HepG2 (cell line): ENCODE measurements around the gene PSG5. TPM values are rescaled to one million over a fixed set of nuclear protein-coding genes. Genes with fewer than 3 reads are reported as not detected.
"Not testable (repeated sequence)": the region's sequence is repeated elsewhere in the genome, so short reads cannot be mapped to it uniquely, and the experiment has no call there.

Experiments
- ATAC-seq: fragments of 200-7000 bp; cut with Tn5 transposase; 3 replicates; pipeline ENCODE4 v1.9.1; 2020; ENCODE audit warnings: mild to moderate bottlenecking, moderate library complexity
- BruUV-seq: library from RNA; stranded (reverse); fragments of 400-500 nt; replicated peaks from 2 replicates; lab custom pipeline; 2021; lab: Mats Ljungman, UMichigan
- CTCF ChIA-PET: fragments of 300-600 bp; formaldehyde crosslinking; extraction: SDS; loops from one replicate; lab custom pipeline; 2021; ENCODE audit warnings: low total read pairs, inconsistent platforms, low intra/inter-chr PET ratio; lab: Yijun Ruan, JAX
- POLR2A ChIA-PET: fragments of 350-600 bp; sonication (Branson Sonifier 250); formaldehyde crosslinking; loops from one replicate; lab custom pipeline; 2020; ENCODE audit warnings: antibody characterized with exemption, inconsistent platforms; lab: Yijun Ruan, JAX
- DNase-seq: peaks from one replicate; pipeline ENCODE4 v3.0.0-alpha.2; 2015; ENCODE audit warnings: low spot score
- FAIRE-seq: peaks from 3 replicates; lab custom pipeline; 2011; peaks lifted over from hg19 to GRCh38; lab: Jason Lieb, UNC
- H2AFZ ChIP-seq: one replicate; pipeline ENCODE4 v1.6.1; 2011; ENCODE audit warnings: low read length, inconsistent platforms
- H3K27ac ChIP-seq: fragments of 300-600 bp; 3 replicates; pipeline ENCODE4 v1.8.0; 2011; ENCODE audit warnings: mixed run types, mild to moderate bottlenecking, mixed read lengths, low read length, inconsistent platforms; ENCODE audit not compliant: insufficient read depth; ENCODE audit errors: extremely low read length
- H3K27me3 ChIP-seq, 2 experiments: fragments of 200-600 bp in 1 of 2; 2 replicates in 1 of 2; 3 replicates in 1 of 2; pipeline versions ENCODE4 v1.6.0 to v1.8.0; 2011; ENCODE audit warnings: low read length in 2 of 2, mild to moderate bottlenecking in 2 of 2, moderate library complexity in 2 of 2, inconsistent platforms in 1 of 2; ENCODE audit not compliant: insufficient read depth in 2 of 2, control insufficient read depth in 1 of 2
- H3K36me3 ChIP-seq, 2 experiments: fragments of 200-600 bp in 1 of 2; replicated peaks in 1 of 2; 2 replicates in 1 of 2; 3 replicates in 1 of 2; pipeline versions ENCODE4 v1.5.1 to v1.8.0; 2011; ENCODE audit warnings: low read length in 2 of 2, inconsistent platforms in 1 of 2; ENCODE audit not compliant: insufficient read depth in 2 of 2, control insufficient read depth in 1 of 2
- H3K4me1 ChIP-seq: 2 replicates; pipeline ENCODE4 v1.5.1; 2012; ENCODE audit warnings: low read length, inconsistent platforms; ENCODE audit not compliant: insufficient read depth
- H3K4me2 ChIP-seq: 2 replicates; pipeline ENCODE4 v1.6.0; 2011; ENCODE audit warnings: low read depth, low read length, inconsistent platforms
- H3K4me3 ChIP-seq, 3 experiments: fragments of 200-600 bp in 1 of 3; sonication (generic), shearing (Covaris generic) in 1 of 3; replicated peaks in 1 of 3; 2 replicates each; pipeline ENCODE4 v1.5.1; 2011 to 2016; ENCODE audit warnings: low read length in 3 of 3, inconsistent platforms in 2 of 3, low read depth in 2 of 3, mild to moderate bottlenecking in 2 of 3, control low read depth in 1 of 3, mixed read lengths in 1 of 3; ENCODE audit not compliant: insufficient read depth in 1 of 3
- H3K79me2 ChIP-seq: one replicate; pipeline ENCODE4 v1.6.1; 2011; ENCODE audit warnings: low read length, inconsistent platforms; ENCODE audit not compliant: insufficient read depth
- H3K9ac ChIP-seq: 2 replicates; pipeline ENCODE4 v1.6.0; 2011; ENCODE audit warnings: mild to moderate bottlenecking, low read depth, low read length, inconsistent platforms; ENCODE audit not compliant: insufficient read depth
- H3K9me3 ChIP-seq: 2 replicates; pipeline ENCODE4 v1.5.1; 2012; ENCODE audit warnings: mild to moderate bottlenecking, low read length
- H4K20me1 ChIP-seq: 2 replicates; pipeline ENCODE4 v1.6.0; 2011; ENCODE audit warnings: inconsistent platforms, mild to moderate bottlenecking, low read length, moderate library complexity; ENCODE audit not compliant: insufficient read depth
- MAFF ChIP-seq: IDR thresholded peaks from 2 replicates; pipeline ENCODE4 v1.6.1; 2011; ENCODE audit warnings: low read depth, low read length, improper control_type of control experiment
- MAFK ChIP-seq, 2 experiments: IDR thresholded peaks in 1 of 2; conservative IDR thresholded peaks in 1 of 2; 2 replicates each; pipeline ENCODE4 v1.6.1; 2011; ENCODE audit warnings: improper control_type of control experiment in 2 of 2, low read length in 2 of 2
- SP4 ChIP-seq: sonication (generic); formaldehyde crosslinking; IDR thresholded peaks from 2 replicates; pipeline ENCODE4 v1.8.1; 2023; ENCODE audit warnings: mild to moderate bottlenecking, missing genetic modification reagents
- ZNF230 ChIP-seq: sonication (generic); formaldehyde crosslinking; IDR thresholded peaks from 2 replicates; pipeline ENCODE4 v1.4.0; 2020; ENCODE audit warnings: mild to moderate bottlenecking, missing genetic modification reagents
- ZNF546 ChIP-seq: sonication (generic); formaldehyde crosslinking; conservative IDR thresholded peaks from 2 replicates; pipeline ENCODE4 v1.8.1; 2023; ENCODE audit warnings: mild to moderate bottlenecking, missing genetic modification reagents
- WGBS: methylation state at CpG from one replicate; pipeline ENCODE4 v1.1.6; 2017; ENCODE audit warnings: low lambda C conversion rate; 5-methylcytosine and 5-hydroxymethylcytosine counted together
- in situ Hi-C: cut with HindIII; loops from 2 replicates; pipeline ENCODE4 v1.10.0; 2017; ENCODE audit warnings: low pct_unique_long_range_greater_than_20kb; ENCODE audit not compliant: extremely low pct_ligation_motif_present
- intact Hi-C: fragments of 100-400 bp; cut with micrococcal nuclease; formaldehyde crosslinking; loops from one replicate; pipeline ENCODE4 v1.10.0; 2022; ENCODE audit not compliant: unreplicated experiment
- polyA plus RNA-seq, 8 experiments: library from polyadenylated mRNA; depleted of rRNA in 3 of 8; stranded (reverse) in 7 of 8; unstranded in 1 of 8; fragments of >200 nt; fragmentation: Illumina TruSeq in 4 of 8; extraction: Trizol in 4 of 8; gene quantifications; 2 replicates each; pipeline versions ENCODE4 v1.2.1 to v1.2.3, GENCODE V29; 2011 to 2016; ENCODE audit warnings: low read depth in 4 of 8, missing spikeins in 1 of 8, mixed read lengths in 1 of 8; ENCODE audit not compliant: insufficient read depth in 1 of 8
- total RNA-seq, 5 experiments: library from RNA; depleted of rRNA; stranded (reverse); fragments of >200 nt; fragmentation: Illumina TruSeq; extraction: Trizol; gene quantifications; 2 replicates each; pipeline ENCODE4 v1.2.3, GENCODE V29; 2016; ENCODE audit warnings: low read depth in 1 of 5
- TF ChIP-seq, protein P1 (sequence below): sonication (generic); formaldehyde crosslinking; IDR thresholded peaks from 2 replicates; pipeline ENCODE4 v1.5.0; 2020; ENCODE audit warnings: mild to moderate bottlenecking, missing genetic modification reagents, borderline replicate concordance
- TF ChIP-seq, protein P2 (sequence below): sonication (generic); formaldehyde crosslinking; IDR thresholded peaks from 2 replicates; pipeline ENCODE4 v1.9.0; 2021; ENCODE audit warnings: missing genetic modification reagents, borderline replicate concordance

Gene PSG5
- total and polyA plus RNA-seq, 2 of the 13 experiments (the other 11 are each of a cell fraction or from before 2014, with no cell fraction given): not detected

DNA sequence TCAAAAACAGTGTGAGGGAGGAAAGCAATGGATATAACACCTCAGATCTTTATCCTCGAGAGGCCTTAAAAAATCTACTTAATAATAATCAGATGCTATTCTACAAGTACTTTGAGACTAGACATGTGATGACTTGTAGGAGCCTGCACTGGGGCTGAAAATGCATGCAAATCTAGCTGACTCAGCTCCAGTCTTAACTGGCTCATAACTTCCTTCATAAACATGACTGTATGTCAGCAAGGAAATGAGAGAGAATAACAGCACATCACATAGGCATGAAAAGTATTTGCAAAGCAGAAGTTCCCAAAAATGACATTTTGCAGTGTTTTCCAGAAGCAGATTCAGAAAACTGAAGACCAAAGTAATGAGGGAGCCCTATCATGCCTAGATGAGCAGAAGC is 38.1 kb downstream of the PSG5 start:
- no peak for FAIRE-seq
- 0% methylated on average over 1 of the region's 1 CpG for WGBS
- in situ Hi-C loops: no loop called here

DNA sequence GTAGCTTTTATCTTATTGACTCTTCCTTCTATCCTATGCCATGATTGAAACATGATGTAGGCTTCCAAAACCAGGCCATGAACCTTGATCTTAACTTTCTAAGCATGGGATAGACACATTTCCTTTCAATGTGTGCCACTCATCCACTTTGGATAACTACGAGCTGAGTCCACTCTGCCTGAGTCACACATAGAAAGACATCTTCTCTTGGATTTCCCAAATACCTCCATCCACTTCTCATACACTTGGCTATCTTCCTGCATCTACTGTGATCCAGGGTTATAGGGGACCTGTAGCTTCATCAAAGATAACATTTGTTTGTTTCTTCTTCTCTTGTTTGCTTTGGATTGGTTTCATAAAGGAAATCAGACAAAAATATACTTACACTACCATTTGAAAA is 44.6 kb downstream of the PSG5 start:
- H3K36me3 ChIP-seq, ATAC-seq, H3K27ac ChIP-seq, BruUV-seq, H3K9me3 ChIP-seq, intact Hi-C loops, DNase-seq, H2AFZ ChIP-seq, H3K27me3 ChIP-seq, H3K4me1 ChIP-seq, H4K20me1 ChIP-seq, POLR2A ChIA-PET, H3K9ac ChIP-seq, FAIRE-seq, CTCF ChIA-PET, H3K4me3 ChIP-seq, in situ Hi-C loops, H3K4me2 ChIP-seq, H3K79me2 ChIP-seq: not testable (repeated sequence)
- WGBS: 0% methylated on average over 1 of the region's 1 CpG

More for the DNA sequence above, 38.1 kb downstream of the PSG5 start:
- ChIA-PET CTCF (no interaction called here), POLR2A (no interaction called here)
- intact Hi-C loops: no loop called here
- no peak for ATAC-seq
- no peaks in the 10 kb centered on the region for H3K36me3 ChIP-seq
- no TSS peak for BruUV-seq
- H3K4me2 ChIP-seq: no peak overlapping the region
- H4K20me1 ChIP-seq: no peaks in the 10 kb centered on the region
- no peaks in the 10 kb centered on the region for H3K9me3 ChIP-seq
- no peak overlapping the region for H3K4me3 ChIP-seq
- H3K4me1 ChIP-seq: no peaks in the 10 kb centered on the region
- H3K27ac ChIP-seq: no peak overlapping the region
- no peak overlapping the region for H3K9ac ChIP-seq
- no peak overlapping the region for H2AFZ ChIP-seq
- H3K27me3 ChIP-seq: no peaks in the 10 kb centered on the region; a peak in 1 of 5 replicates
- no peaks in the 10 kb centered on the region for H3K79me2 ChIP-seq
- no peak for DNase-seq
- TF ChIP-seq ZNF546 (CRISPR knock-in tag) (no peak), ZNF230 (CRISPR knock-in tag) (no peak), MAFF (peak; percentile 35; the same call in 1 of the 2 replicates), SP4 (no peak), MAFK (conservative IDR thresholded peaks at IDR 0.05 in 1 of 2, IDR thresholded peaks at IDR 0.05 in 1 of 2; ENCODE audit: low read length in 2 of 2) (peak in 1 of 2 experiments; percentile 63; a peak in 3 of 4 replicates)
- TF ChIP-seq, protein P1, sequence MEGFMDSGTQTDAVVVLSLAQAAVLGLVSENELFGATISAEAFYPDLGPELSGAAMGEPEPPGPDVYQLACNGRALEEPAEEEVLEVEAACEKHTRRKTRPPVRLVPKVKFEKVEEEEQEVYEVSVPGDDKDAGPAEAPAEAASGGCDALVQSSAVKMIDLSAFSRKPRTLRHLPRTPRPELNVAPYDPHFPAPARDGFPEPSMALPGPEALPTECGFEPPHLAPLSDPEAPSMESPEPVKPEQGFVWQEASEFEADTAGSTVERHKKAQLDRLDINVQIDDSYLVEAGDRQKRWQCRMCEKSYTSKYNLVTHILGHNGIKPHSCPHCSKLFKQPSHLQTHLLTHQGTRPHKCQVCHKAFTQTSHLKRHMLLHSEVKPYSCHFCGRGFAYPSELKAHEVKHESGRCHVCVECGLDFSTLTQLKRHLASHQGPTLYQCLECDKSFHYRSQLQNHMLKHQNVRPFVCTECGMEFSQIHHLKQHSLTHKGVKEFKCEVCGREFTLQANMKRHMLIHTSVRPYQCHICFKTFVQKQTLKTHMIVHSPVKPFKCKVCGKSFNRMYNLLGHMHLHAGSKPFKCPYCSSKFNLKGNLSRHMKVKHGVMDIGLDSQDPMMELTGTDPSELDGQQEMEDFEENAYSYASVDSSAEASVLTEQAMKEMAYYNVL (CRISPR knock-in tag): no peak
- TF ChIP-seq, protein P2, sequence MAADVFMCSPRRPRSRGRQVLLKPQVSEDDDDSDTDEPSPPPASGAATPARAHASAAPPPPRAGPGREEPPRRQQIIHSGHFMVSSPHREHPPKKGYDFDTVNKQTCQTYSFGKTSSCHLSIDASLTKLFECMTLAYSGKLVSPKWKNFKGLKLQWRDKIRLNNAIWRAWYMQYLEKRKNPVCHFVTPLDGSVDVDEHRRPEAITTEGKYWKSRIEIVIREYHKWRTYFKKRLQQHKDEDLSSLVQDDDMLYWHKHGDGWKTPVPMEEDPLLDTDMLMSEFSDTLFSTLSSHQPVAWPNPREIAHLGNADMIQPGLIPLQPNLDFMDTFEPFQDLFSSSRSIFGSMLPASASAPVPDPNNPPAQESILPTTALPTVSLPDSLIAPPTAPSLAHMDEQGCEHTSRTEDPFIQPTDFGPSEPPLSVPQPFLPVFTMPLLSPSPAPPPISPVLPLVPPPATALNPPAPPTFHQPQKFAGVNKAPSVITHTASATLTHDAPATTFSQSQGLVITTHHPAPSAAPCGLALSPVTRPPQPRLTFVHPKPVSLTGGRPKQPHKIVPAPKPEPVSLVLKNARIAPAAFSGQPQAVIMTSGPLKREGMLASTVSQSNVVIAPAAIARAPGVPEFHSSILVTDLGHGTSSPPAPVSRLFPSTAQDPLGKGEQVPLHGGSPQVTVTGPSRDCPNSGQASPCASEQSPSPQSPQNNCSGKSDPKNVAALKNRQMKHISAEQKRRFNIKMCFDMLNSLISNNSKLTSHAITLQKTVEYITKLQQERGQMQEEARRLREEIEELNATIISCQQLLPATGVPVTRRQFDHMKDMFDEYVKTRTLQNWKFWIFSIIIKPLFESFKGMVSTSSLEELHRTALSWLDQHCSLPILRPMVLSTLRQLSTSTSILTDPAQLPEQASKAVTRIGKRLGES (CRISPR knock-in tag): no peak
